SU-DHL-6 (cell line): ENCODE measurements around the gene STK39.

Experiments used
- CTCF ChIP-seq: fragments of 200-600 bp; sonication (generic); IDR thresholded peaks from one replicate; pipeline ENCODE4 v1.5.1; 2017; ENCODE audit warnings: antibody characterized with exemption, mild to moderate bottlenecking, low read length, moderate library complexity; ENCODE audit not compliant: insufficient read depth, poor library complexity, severe bottlenecking
- EZH2phosphoT487 ChIP-seq: fragments of 200-600 bp; sonication (generic), shearing (Covaris generic); conservative IDR thresholded peaks from 2 replicates; pipeline ENCODE4 v1.6.1; 2018; ENCODE audit warnings: mild to moderate bottlenecking, antibody characterized with exemption, low read length, moderate library complexity, mixed read lengths

- TF ChIP-seq CTCF (no peak), EZH2phosphoT487 (no peak)
Measured at GRCh38 chr2:168165985-168166901, 81.2 kb downstream of the STK39 start.
